ENCODE measurements around the gene FAIM2.
A peak's percentile ranks its signal among the peaks of the same experiment; 100 is the strongest.

The FAIM2 gene

GRCh38 chr12:49943625-49943960, 39.9 kb upstream of the FAIM2 start:
- H3K27ac ChIP-seq, result no peak overlapping the region
- no peak for TF ChIP-seq CTCF (conservative IDR thresholded peaks at IDR 0.05)

GRCh38 chr12:49942921-49943624, 39.4 kb upstream of the FAIM2 start:
- TF ChIP-seq CTCF (conservative IDR thresholded peaks at IDR 0.05), result no peak

GRCh38 chr12:49942512-49942893, 38.8 kb upstream of the FAIM2 start:
- no peak for TF ChIP-seq CTCF (conservative IDR thresholded peaks at IDR 0.05)
- no peak overlapping the region for H3K27ac ChIP-seq

More at GRCh38 chr12:49942921-49943624, 39.4 kb upstream of the FAIM2 start:
- no peak overlapping the region for H3K27ac ChIP-seq

- H3K27ac ChIP-seq, result no peak overlapping the region
- no peak for TF ChIP-seq CTCF (conservative IDR thresholded peaks at IDR 0.05)
Observed at GRCh38 chr12:49941556-49942511, 38.1 kb upstream of the FAIM2 start.

- TF ChIP-seq CTCF (conservative IDR thresholded peaks at IDR 0.05), result no peak
- no peak overlapping the region for H3K27ac ChIP-seq
Observed at GRCh38 chr12:49939707-49940106, 36.0 kb upstream of the FAIM2 start.

- H3K27ac ChIP-seq, result no peak overlapping the region
- no peak for TF ChIP-seq CTCF (conservative IDR thresholded peaks at IDR 0.05)
Observed at GRCh38 chr12:49939307-49939706, 35.6 kb upstream of the FAIM2 start.

- 0 out of 2 replicates have a peak overlapping the region, but pooled peaks have one; percentile 17 for H3K27ac ChIP-seq
- no peak for TF ChIP-seq CTCF (conservative IDR thresholded peaks at IDR 0.05)
Observed at GRCh38 chr12:49937639-49938300, 34.1 kb upstream of the FAIM2 start.
